ENCODE data around the gene ITGB3. TPM values are rescaled to one million over a fixed set of nuclear protein-coding genes. Genes with fewer than 3 reads are reported as not detected.

Gene ITGB3
- total and polyA plus RNA-seq, 9 of the 15 experiments (the other 6 are each of a cell fraction or from before 2014, with no cell fraction given) = 0.08 to 2.6 (median 0.62) TPM; not detected in 1

GRCh38 chr17:47323382-47324223 is 70.0 kb downstream of the ITGB3 start, which contains the start of gene EFCAB13 (continued):
- no peak for TF ChIP-seq ZNF699 (CRISPR knock-in tag; IDR thresholded peaks at IDR 0.05; ENCODE audit: insufficient replicate concordance)
- no peak for TF ChIP-seq CAMTA2 (CRISPR knock-in tag; conservative IDR thresholded peaks at IDR 0.05)
- TF ChIP-seq SMARCB1 (IDR thresholded peaks at IDR 0.05; ENCODE audit: insufficient read length, low read depth) = no peak
- TF ChIP-seq ZNF561 (CRISPR knock-in tag; conservative IDR thresholded peaks at IDR 0.05) = no peak
- no peak for TF ChIP-seq MECOM (CRISPR knock-in tag; IDR thresholded peaks at IDR 0.05)
- TF ChIP-seq PHF20 (IDR thresholded peaks at IDR 0.05; ENCODE audit: partially characterized antibody) = peak; percentile 54
- TF ChIP-seq KLF6 (CRISPR knock-in tag; IDR thresholded peaks at IDR 0.05; ENCODE audit: borderline replicate concordance) = no peak
- peak; percentile 71 for TF ChIP-seq ESRRA (IDR thresholded peaks at IDR 0.05; ENCODE audit: borderline replicate concordance, low read depth)
- peak; percentile 87; the same call in 1 of the 2 replicates for TF ChIP-seq PHF8 (IDR thresholded peaks at IDR 0.05; ENCODE audit: borderline replicate concordance, low read length)
- TF ChIP-seq TGIF2 (CRISPR knock-in tag; IDR thresholded peaks at IDR 0.05) = no peak
- no peak for TF ChIP-seq ARID3B (CRISPR knock-in tag; IDR thresholded peaks at IDR 0.05; ENCODE audit: borderline replicate concordance)
- TF ChIP-seq KDM5B (IDR thresholded peaks at IDR 0.05; ENCODE audit: insufficient replicate concordance, low read depth, low read length) = peak; percentile 75
- no peak for TF ChIP-seq ZNF79 (CRISPR knock-in tag; IDR thresholded peaks at IDR 0.05; ENCODE audit: low read depth)
- no peak for TF ChIP-seq ZNF146 (CRISPR knock-in tag; IDR thresholded peaks at IDR 0.05; ENCODE audit: unreplicated experiment)
- no peak for TF ChIP-seq PHTF2 (CRISPR knock-in tag; IDR thresholded peaks at IDR 0.05)
- TF ChIP-seq RBM17 (IDR thresholded peaks at IDR 0.05; ENCODE audit: borderline replicate concordance, low read depth, low read length) = no peak
- TF ChIP-seq ZNF655 (CRISPR knock-in tag; IDR thresholded peaks at IDR 0.05) = no peak
- TF ChIP-seq ZNF347 (CRISPR knock-in tag; IDR thresholded peaks at IDR 0.05; ENCODE audit: low read depth) = no peak
- no peak; the same call in 1 of the 2 replicates for TF ChIP-seq ZNF134 (CRISPR knock-in tag; conservative IDR thresholded peaks at IDR 0.05)
- peak; percentile 15; the same call in 1 of the 2 replicates for TF ChIP-seq E2F3 (CRISPR knock-in tag; IDR thresholded peaks at IDR 0.05)
- peak; percentile 79 for TF ChIP-seq TFE3 (CRISPR knock-in tag; IDR thresholded peaks at IDR 0.05)
- TF ChIP-seq ATF2 (CRISPR knock-in tag; IDR thresholded peaks at IDR 0.05) = 0 out of 2 replicates have a peak, but pooled peaks have one; percentile 84
